PC-3 (cell line): ENCODE measurements around the gene S100A14.

Source experiments
- CTCF ChIP-seq: fragments of 300-600 bp; sonication (generic); conservative IDR thresholded peaks from 2 replicates; pipeline ENCODE4 v1.5.1; 2017; ENCODE audit warnings: antibody characterized with exemption, low read depth, mild to moderate bottlenecking, low read length
- EZH2 ChIP-seq: fragments of 300-600 bp; sonication (generic); IDR thresholded peaks from one replicate; pipeline ENCODE4 v1.6.1; 2017; ENCODE audit warnings: antibody characterized with exemption, mild to moderate bottlenecking, low read length; ENCODE audit not compliant: unreplicated experiment
- EZH2phosphoT487 ChIP-seq: fragments of 300-600 bp; sonication (generic); IDR thresholded peaks from 2 replicates; pipeline ENCODE4 v1.6.1; 2018; ENCODE audit warnings: mild to moderate bottlenecking, antibody characterized with exemption, low read length, borderline replicate concordance

- no peak; the same call in 1 of the 2 replicates for TF ChIP-seq CTCF
- no peak for TF ChIP-seq EZH2phosphoT487
- no peak for TF ChIP-seq EZH2
These were observed 1.8 kb downstream of the S100A14 start for GRCh38 chr1:153614189-153614900.
